Right hindlimb (tissue), 1 donor: Measurements from ENCODE around the gene PTPRD.

ENCODE experiments used
- DNase-seq: peaks from one replicate; pipeline ENCODE4 v3.0.0-alpha.2; 2018

The PTPRD gene

DNA sequence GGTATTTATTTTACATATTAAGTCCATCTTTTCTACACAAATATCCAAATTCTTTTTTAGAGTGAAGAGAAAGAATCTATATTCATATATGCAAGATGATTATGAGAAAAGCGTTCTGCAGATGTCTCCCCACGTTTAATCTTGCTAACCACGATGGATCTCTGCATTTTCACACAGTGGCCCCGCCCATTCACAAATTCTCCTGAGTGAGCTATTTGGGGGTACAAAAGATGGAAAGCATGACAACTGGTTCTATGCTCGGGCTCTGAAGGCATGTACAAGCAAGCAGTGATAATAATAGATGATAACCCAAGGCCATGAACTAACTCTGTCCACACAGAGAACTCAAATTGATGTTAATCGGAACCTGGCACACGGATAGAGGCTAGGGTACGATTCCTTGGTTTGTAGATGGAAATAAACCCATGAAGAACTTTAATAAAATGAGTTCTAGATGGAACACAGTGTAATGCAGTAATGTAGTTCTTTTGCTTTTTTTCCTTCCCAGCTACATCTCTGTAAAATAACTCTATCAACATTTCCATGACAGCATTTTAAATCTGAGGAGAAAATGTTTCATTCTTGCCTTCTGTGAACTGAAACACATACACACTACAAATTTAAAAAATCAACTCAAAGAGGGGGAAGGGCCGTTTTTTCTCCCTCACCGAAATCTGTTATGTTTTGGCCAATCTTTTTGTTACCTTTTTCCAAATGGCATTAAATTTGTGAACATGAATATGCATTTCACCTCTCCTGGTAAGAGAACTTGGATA is 1961.5 kb downstream of the PTPRD start:
- no peak for DNase-seq

DNA sequence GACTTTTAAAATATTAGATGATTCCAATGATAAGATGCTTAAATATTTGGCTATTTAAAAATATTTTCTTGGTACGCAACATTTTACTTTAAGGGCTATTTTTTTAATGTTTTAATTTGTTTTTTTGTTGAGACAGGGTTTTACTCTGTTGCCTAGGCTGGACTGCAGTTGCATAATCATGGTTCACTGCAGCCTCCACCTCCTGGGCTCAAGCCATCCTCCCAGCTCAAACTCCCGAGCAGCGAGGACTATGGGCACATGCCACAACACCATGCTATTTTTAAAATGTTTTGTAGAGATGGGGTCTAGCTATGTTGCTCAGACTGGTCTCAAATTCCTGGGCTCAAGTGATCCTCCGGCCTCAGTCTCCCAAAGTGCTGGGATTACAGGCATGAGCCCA is 1963.0 kb downstream of the PTPRD start:
- DNase-seq: no peak

DNA sequence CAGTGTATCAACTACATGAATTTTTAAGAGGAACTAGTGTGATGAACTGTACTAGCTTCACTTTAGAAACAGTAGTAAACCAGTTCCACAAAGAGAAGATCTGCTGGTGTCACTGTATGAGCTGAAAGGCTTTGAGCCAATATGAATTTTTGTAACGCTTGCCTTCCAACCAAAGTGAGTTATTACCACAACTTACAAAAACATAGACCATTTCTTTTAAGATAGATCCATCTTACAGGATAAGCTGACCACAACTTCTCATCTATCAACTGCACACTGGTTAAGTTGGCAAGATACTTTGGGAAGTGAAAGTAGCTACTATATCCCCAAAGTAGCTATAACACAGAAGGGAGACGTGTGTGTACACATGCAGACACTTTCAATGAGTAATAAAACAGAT is 1963.6 kb downstream of the PTPRD start:
- no peak for DNase-seq

DNA sequence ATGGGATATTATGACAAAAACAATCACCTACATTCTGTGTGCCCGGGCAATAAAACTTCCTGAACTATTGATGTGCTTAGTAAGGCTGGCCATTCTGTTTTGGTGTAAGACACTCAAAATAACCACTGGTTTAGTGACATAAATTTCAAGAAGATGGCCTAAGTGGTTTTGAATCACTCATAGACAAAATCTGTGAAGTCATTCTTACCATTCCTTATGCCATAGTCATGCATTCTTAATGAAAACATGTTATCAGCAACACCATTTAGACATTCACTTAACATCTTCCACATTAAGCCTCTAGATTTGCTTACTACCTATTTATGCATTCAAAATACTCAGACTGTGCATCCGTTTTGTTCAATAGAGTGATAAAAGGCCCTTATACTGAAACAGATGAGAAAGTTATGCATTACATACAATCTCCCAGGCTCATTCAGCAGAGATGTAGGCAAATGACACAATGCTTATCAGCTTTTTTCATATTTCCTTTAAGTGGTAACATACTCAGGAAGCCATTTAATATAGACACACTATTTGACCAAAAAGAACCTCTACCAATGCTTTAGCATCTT is 1964.4 kb downstream of the PTPRD start:
- DNase-seq: no peak

DNA sequence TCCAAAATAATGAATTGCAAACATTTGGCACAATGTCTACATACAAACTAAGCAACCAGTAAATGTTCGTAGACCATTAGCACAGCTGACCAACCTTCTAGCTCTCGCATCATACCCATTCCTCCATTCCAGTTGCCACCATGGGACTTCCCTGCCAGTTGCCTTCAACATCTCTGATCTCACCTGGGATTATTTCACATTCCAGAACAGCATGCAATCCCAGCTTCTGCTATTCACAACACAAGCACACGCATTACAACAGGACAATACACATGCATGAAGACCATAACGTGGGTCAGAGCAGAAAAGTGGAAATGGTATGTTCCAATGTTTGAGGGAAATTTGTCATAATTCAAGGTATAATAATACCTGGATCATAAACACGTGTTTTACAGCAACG is 1965.0 kb downstream of the PTPRD start:
- DNase-seq: no peak

DNA sequence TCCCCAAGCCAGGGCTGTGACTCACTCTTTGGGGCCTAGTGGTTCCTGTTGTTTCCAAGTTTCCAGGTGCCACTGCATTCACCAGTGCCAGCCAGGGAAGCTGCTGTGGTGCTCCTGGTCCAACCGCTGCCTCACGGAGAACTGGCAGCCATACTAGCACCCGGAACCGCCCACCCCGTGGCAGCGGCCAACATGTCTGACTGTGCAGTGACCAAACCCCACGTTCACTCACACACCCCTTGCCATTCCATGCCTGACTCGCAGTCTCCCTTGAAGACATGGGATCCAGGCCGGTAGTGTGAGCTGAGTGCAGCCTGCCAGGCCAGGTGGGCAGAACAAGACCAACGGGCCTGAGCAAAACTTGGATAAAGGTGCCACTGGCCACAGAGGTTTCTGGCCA is 1968.2 kb downstream of the PTPRD start:
- no peak for DNase-seq

DNA sequence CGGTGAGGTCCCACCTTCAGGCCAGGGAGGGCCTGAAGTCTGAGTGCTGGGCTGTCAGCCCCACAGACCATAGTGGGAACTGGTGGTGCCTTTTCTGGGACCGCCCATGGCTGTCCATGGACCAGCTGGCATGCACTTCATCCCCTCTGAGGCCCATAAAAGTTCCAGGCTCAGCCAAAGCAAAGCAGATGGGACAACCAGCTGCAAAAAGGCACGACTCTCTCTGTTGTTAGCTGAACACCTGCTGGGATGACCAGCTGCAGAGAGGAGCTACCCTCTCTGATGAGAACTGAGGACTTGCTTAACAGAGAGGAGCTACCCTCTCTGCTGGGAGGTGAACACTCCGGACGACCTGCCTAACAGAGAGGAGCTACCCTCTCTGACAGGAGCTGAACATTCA is 1968.9 kb downstream of the PTPRD start:
- peak; percentile 52 for DNase-seq

DNA sequence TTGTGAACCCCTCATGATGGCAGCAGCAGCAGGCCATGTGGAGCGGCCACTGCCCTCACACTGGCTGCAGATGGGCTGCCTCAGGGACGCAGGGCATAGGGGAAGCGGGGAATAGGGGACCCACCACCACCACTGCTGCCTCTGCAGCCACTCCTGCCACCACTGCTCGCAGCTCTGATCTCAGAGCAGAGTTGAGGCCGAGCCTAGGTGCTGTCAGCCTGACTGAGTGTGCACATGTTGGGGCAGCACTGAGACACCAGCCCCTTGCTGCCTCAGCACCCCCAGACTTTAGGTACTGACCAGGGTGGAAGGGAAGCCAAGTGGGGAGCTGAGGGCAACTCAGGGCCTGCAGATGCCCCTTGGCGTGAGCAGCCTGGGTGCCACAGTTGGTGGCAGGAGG is 1969.3 kb downstream of the PTPRD start:
- DNase-seq: no peak

DNA sequence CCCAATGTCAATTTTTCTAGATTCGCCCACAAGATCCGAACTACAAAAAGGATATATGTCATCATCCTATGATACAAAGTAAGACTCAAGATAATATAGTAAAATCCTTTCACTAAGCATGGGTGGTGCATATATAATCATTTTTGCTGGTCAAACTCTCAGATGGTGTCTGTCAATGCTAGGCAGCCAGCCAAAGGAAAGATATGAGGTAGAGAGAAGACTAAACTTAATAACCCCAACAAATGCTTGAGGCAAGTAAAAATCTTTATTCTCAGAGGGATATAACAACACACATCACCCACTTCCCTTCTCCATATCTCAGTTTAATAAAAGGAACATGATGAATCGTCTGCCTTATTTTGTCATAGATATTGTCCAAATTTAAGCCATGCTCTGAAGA is 1972.0 kb downstream of the PTPRD start:
- no peak for DNase-seq

DNA sequence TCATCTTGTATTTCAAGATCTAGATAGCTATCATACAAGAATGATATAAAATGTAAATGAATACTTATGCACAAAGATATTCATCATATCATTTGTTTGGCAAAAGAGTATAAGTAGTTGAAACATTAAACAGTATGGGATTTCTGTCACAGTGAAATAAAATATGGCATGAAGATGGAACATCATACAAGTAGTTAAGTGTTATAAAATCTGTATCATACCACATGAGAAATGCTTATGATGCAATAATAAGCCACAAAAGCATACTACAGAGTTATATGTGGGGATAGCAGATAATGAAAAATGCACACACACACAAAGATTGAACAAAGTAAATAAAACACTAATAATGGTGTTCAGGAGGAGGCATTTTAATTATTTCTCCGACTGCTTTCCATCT is 1975.2 kb downstream of the PTPRD start:
- DNase-seq: no peak

DNA sequence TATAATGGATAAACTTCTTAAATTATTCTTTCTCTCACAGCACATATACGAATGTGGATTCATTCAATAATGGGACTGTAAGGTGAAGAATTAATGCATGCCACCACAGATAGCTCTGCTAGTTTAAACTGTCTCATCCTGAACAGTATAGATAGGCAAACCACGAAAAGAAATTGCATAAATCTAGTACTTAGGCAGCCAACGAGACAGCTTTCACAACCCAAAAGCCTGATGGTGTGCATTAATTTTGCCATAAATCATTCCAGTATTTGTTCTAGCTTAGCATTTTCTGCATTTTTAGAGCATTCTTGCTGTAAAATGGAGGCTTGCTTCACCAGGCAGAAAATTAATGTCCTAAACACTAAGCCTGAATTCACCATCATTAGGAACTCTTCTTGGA is 1979.0 kb downstream of the PTPRD start:
- DNase-seq: no peak

DNA sequence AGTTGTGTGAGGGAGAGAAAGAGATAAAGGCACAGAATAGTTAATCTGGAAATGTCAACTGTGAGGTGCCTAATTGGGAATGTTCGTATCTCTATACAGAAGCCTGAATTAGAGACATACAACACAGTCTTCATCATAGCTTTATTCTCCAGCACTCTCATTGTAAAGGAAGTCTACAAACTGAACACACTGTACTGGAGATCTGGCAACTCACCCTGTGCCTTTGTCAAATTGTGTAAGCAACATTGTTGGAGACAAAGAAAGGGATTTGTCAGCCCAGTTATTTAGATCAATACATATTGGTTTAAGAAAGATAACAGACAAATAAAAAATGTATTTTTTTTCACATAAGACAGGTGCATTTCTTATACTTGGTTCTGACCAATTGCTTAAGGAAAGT is 1980.3 kb downstream of the PTPRD start:
- no peak for DNase-seq

DNA sequence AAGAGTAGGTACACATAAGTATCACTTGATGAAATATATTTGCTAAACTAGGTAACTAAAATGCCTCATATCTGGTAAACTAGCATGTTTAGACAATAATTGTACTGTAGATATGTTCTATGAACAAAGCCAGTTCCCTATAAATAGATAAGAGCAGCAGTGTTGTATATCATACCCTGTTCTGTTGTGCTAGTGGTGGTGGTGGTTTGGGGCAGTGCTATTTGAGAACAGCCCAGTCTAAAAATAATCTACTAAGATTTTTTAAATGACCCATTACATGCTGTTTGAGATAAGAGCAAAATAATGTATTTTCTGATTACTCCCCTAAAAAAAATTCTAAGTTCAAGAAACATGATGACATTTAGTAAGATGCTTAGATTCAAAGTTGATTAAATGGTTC is 1984.0 kb downstream of the PTPRD start:
- no peak for DNase-seq

DNA sequence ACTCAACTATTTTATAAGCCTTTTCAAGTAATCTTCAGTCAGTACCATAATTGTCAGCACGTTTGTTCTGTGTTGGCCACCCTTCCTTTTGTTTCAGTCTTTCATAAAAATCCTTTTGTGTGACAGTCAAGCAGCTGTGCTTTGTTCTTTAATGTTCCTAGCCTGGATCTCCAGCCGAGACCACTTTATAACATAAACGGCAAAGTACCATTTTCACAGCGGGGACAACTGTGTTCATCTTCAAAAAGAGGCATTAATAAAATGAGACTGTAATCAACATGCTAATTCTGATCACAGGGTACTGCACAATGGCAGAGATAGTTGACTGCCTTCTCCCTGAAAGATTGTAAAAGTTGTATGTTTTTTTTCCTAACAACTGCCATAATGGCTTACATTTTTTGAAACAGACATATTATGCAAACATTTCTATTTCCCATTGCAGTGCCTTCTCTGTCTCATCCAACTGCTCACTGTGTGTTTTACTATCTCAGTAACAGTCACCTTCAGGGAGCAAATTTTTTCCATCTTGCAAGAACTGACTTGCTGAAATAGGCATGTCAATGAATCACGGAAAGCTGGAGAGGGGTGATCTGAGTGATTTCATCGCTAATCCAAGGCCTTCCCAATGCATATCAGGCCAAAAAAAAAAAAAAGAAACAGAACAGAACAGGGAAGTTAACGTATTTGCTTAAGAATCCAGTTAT is 1984.7 kb downstream of the PTPRD start:
- no peak for DNase-seq

DNA sequence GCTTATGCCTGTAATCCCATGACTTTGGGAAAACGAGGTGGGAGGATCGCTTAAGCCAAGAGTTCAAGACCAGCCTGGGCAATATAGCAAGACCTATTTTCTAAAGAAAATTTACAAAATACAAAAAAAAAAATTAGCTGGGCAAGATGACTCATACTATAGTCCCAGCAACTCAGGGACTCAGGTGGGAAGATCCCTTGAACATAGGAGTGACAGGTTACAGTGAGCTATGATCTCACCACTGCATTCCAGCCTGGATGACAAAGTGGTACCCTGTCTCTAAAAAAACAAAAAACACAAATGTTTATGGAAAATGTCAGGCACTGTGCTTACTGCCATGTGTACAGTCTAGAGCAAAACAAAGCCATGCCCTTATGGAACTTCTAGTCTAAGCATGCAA is 1989.9 kb downstream of the PTPRD start:
- DNase-seq: no peak

DNA sequence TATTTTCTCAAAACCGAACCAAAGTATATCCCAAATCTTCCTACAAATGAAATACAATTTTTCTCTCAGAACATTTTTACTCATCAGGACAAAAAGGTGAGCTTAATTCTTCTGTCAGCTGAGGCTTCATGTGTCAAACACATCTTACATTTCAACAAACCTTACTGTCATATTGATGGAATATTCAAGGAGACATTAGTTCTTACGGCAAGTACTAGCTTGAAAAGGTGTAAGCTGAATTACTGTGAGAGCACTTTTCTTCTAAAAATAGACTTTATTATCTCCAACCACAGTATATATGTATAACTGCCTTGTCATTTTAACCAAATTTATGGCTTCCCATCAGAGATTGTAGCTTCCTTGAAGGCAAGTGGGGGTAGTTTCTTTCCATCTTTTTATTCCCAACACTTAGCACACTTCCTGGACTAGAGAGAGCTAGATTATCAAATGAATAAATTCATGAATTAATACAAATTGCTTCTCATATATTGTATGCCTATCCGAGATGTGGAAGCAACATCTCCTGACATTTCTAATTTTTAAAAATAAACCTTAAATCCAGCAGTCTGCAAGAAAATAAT is 1990.5 kb downstream of the PTPRD start:
- no peak for DNase-seq

DNA sequence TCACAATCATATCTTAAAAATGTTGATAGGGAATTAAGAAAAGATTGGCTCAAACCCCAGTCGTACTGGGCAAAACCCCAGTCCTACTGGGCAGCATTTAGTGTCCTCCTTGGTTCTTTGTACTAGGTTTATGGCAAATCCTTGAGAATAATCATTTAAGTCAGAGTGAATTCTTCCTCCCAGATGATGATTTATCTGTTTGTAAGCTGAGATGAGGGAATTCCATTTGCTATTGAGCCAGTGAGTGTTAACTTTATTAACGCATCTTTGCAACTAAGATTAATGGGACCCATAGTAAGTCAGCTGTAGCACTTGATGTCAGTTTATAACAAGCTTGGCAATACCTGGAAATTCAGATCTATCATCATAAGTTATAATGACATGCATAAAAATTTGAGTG is 1991.4 kb downstream of the PTPRD start:
- no peak for DNase-seq

DNA sequence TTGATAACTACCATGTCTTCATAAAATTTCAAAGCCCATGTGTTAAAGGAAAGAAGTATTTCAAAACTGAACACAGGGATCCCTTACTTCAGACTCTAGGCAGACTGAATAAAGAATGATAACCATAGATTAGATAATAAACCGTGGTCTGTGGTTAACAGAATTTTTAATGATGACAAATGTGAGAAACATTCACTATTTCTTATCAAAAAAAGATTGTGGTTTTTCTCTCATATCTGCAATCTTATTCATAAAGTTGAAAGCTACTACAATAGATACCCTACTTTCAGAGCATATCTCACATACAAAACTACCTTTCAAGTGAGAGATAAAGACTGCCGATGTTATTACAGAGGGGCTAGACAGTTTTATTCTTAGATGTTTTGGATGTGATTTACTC is 1996.4 kb downstream of the PTPRD start:
- DNase-seq: no peak

DNA sequence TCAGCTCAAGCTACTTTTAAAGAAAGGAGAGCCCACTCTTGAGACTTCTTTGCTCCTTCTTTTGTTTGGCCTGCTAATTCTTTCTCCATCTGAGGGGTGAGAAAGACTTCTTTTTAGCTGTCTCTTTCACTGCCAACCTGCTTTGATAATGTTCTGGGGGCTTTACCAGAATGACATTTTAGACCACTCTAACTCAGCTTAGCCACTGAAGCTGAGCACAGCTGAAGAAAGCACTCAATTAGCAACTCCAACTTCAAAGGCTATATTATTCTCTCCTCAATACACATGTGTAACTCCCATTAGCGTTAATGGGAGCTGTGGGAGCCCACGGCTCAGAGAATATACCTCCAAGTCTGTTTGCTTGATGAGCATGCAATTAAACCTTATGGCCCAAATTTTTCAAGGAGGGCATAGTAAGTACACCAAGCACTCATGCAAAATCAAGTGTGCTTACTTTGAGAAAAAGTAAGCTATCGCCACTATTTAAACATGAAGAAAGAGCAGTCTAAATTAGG is 1997.8 kb downstream of the PTPRD start:
- DNase-seq: no peak

DNA sequence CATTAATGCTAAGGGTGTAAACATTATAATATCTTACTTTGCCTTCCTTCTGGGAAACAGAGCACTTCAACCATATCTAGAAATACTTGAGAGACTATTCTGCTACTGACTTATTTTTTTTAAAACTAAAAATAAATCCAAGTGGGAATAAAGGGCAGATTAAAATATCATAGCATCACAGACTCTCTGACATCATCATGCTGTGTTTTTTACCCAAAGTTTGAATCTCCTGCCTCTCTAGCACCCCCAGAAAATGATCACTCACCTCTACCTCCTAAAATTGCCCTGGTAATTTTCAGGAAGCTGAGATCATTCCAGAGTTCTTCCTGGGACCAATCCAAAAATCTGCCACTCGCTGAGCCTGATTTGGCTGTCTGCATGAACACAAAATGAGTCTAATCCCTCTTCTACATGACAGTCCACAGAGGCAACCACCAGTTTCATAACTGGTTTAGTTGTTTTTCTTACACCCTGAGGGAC is 1999.4 kb downstream of the PTPRD start:
- no peak for DNase-seq

DNA sequence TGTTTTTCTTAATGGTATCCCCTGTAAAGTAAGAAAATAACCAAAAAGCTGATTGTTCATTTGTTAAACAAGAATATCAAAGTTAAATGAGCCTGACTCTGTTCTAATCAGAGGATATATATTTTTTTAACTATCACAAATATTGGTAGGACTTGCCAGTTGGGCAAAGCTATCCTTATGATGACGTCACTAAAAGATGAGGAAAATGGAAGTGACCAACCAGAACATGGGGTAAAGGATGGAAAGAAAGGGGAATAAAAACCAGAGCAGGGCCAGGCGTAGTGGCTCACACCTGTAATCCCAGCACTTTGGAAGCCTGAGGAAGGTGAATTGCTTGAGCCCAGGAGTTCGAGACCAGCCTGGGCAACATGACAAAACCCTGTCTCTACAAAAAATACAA is 2001.6 kb downstream of the PTPRD start:
- DNase-seq: no peak

DNA sequence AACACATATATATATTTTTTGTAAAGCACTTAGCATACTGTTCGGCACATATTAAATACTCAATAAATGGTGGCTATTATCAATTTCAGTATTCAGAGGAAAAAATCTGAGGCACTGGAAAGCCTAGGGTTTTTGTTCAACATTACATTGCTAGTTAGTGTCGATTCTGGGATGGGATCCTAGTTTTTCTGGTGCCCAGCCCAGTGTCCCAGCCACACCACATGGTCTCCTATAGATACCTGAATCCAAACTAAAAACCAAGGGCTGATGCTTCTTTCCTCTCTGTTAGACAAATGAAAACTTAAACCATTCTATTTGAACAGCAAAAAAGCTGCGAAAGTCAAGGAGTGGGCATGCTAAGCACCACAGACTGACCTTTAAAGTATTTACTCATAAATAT is 2002.5 kb downstream of the PTPRD start:
- DNase-seq: no peak

DNA sequence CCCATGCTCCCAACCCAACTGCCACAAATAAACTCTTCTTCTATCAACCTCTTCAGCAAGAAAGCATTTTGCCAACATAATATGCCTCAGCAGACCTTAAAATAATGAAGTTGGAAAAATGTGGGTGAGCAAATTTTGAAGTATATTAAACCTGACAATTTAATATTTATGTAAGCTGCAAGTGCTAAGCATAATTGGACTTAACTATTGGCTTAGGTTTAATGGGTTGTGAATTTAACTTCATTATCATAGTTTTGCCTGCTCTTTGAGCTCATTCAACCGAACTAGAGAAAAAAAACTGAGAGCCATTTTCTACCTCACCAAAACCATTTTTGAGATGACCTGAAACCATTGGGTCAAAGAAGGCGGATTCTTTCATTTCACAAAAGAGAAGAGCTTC is 2007.7 kb downstream of the PTPRD start:
- no peak for DNase-seq

DNA sequence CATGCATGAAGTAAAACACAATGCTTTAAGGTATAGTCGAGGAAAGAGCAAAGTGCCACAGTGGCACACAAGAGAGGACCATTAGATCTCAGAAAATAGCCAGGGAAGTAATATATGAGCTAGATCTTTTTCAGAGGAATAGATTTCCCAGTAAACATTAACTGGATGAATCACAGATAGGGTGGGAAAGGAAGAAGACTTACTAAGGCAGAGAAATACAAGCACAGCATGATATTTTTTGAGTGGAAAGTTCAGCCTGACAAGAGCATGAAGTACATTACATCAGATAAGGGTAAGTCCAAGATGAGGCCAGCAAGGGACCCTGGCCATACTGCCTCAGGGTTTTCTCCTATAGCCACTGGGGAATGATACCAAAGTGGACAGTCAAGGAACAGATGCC is 2008.6 kb downstream of the PTPRD start:
- no peak for DNase-seq
